T1000 (cell line): Measurements from ENCODE around the gene CDK1.
A peak's percentile ranks its signal among the peaks of the same experiment; 100 is the strongest.
"Not testable (repeated sequence)": the region's sequence is repeated elsewhere in the genome, so short reads cannot be mapped to it uniquely, and the experiment has no call there.

ENCODE experiments used
- DNase-seq: peaks from one replicate; lab custom pipeline; 2025; ENCODE audit warnings: mixed read lengths; lab: John Stamatoyannopoulos, UW

CDK1 gene

DNA sequence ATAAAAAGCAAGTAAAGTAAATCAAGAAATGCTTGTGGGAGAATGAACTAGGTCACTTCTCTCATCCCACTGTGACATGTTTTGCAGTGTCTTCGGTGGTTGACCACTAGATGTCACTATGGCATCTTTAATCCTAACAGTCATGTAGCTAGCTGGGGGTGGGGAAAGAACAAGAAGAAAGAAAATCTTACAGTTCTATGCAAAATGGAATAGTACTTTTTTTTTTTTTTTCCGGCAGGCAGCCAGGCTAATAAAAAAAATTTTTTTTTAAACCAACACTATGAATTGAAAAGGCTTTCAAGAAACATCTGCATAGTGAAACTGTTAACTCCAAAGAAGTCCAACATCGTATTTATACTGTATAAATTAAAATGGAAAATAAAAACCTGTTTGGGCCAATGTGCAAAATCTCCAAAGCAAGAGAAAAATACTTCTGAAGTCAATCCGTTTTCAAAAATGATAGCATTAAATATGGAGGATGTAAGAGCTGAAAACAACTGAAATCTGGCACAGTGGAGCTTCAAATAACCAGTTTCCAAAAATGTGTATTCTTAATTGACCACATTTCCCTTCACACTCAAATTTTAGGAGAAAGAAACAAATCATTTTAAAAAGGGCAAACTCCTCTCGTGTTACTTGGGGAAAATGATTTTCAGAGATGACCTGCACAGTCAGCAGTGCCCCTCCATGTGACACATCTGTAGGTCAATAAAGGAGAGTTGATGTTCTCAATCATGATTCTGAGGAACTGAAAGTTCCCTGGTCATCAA lies 38.5 kb downstream of the CDK1 start:
- peak; percentile 21 for DNase-seq

DNA sequence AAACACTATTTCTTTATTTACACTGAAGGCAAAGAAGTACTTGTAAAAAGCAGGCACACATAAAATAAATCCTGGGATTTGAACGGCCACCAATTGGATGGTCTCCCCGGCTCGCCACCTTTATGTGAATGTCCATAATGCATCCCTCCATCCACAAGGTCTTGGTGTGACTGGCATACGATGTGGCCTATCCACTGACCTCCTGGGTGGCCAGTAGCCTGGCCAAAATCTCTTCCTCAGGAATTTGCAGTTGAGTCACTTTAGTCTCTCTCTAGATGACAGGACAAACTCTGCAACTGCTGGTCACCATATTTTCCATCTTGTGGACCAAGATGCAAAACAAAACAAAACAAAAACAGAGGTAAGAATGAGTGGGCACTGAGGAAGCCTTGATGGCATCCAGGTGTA lies 39.1 kb downstream of the CDK1 start:
- DNase-seq = no peak

DNA sequence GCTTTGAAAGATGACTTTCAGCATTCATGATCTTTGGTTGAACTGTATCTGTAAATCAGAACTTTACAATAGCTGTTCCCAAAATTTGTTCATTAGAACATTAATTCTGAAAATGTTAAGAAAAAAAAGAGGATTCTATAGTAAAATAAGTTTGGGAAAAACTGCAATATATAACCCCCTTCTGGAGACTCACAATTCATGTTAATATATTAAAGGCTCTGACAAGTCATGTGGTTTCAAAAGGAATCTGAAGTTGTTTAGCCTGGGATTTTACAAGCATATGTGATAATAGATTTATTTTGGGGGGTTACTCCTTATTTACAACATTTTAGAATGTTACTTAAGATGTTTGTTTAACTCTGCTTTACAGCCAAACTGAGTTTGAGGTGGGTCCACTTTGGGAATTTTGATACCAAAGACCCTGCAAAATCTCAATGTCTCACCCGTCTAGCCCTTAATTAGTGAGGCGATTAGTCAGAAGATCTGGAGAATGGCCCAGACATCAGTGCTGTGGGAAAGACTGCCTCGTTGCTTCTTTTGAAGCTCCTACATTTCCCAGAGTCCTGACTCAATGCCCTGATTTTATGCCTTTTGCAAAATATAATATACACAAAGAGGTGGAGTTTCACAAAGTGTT lies 40.0 kb downstream of the CDK1 start:
- DNase-seq = no peak

DNA sequence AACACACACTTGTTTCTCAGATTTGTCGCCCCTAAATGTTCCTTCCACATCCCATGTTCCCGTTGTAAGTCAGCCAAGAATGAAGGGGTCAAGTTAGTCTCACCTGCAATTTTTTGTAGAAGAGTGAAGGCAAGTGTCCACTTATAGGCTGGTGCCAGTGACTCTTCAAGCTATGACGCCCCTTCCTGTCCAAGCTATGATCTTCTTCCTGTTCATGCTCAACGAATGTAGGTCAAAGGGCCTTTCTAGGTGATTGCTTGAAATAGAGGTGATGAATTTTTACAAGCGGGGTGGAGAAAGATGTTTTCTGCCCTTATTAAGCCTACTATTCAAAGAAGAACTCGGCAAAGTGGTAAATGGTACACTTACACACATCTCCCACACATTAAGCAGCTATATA lies 41.0 kb downstream of the CDK1 start:
- no peak for DNase-seq

DNA sequence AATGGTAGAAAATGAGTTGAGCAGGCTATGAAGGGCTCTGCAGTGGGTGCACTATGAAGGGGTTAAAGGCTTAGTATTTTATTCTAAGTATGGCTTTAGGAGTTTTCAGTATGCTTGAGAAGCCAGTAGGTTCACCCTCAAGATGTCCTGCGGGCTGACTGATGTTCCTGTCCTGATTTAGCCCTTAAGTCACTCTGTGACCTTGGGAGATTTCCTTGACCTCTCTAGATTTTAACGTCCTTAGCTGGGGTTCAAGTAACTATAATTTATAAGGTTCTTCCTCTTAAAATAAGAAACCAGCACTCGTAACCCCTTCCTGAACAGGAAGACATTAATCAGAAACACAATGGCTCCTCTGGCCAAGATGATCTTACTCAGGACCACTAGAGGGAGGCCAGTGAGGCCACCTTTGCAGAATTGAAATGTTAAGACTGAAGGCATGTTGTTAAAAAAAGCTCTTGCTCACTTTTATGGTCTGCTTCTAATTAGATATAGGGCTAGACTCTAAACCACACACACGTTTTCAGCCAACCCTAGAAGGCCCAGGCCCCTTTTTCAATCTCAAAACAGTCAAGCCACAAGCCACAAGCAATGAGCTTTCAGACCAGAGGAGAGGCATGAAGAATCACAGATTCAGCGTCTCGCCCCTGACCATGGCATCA lies 41.9 kb downstream of the CDK1 start:
- no peak for DNase-seq

DNA sequence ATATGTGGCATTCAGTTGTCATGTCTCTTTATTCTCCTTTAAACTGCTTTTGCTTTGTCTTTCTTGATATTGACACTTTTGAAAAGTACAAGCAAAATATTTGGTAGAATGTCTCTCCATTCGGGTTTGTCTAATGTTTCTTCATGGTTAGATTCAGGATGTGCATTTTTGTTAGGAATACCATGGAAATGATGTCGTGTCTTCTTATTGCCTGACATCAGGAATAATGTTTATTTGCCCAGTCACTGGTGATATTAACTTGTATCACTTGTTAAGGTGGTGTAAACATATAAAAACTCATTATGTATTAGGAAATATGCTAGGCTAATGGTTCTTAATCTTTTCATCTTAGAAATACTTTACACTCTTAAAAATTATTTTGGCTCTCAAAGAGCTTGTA lies 43.4 kb downstream of the CDK1 start:
- no peak for DNase-seq

DNA sequence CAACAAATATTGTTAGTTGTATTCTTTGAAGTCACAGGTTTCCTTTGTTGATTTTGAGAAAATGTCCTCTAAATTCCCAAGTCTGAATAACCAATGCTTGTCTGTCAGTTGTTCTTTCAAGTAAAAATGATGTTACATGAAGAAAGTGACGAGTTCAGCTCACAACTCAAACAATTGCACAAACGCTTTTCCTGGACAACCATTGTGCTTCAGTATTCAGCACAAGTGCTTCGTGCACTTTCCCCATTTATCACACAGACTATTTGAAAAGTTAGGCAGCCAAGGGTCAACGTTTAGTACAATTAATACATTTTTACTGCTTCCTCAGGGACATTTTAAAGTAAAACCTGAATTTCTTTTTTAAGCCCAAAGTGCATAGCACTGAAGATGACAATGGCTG lies 44.5 kb downstream of the CDK1 start:
- DNase-seq = no peak

DNA sequence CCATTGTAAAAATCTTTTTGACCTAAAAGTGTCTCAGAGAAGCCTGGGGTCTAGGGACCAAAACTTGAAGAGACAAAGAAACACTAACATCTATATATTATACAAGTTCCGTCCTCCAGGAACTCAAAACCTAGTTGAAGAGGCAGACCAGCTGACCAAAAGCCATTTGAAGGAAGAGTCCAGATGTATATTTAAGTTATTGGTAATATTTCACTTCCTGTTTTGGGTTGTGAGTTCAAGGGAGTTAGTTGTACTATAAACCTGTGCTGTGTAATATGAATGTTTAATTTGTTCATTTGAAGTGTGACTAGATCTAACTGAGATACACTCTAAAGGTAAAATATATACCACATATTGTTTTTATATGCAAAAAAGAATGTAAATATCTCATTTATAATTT lies 45.0 kb downstream of the CDK1 start:
- DNase-seq = no peak

DNA sequence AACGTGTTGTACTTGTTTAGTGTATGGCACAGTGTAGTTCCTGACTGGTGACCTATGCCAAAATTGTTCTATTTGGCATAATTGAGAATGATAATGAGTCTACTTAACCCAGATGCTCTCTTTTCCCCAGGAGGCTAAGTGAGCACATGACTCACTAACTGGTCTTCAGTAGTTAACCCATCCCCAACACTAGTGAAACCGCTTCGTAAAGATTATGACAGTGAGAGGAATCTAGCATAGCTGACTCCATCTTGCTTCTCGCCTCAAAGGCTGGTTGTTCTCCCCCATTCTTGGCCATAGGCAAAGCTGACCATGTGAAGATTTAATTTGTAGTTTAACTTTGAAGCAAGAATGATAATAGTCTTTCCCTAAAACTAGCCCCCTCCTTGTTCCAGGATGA lies 47.2 kb downstream of the CDK1 start:
- DNase-seq = no peak

DNA sequence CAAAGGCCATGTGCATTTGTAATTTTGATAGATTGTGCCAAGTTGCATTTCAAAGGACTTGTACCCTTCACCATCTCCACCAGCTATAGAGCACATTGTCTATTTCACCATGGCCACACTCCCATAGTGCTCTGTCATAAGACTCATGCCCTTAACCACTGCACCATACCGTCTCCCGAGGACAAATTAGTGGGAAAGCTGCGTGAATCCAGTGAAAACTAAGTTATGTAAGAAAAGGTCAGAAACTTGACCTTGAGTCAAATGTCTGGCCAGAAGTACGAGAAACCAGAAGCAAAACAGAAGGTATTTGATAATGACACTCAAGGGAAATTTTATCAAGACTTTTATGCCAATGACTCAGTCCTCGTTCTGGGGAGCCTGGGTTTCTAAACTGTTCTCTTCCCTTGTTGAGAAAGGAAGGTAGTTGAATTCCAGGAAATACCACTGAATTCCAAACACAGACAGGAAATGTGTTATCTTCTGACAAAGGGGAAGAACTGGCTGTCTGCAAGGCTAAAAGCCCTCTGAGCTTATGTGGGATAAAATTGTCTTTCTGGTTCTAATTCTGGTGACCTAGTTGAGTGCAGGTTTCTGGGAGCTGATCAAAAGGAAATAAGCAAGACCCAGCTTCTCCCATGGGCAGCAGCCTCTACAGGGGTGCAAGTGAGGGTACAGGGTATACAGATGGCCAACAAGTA lies 49.7 kb downstream of the CDK1 start:
- DNase-seq = peak; percentile 32

DNA sequence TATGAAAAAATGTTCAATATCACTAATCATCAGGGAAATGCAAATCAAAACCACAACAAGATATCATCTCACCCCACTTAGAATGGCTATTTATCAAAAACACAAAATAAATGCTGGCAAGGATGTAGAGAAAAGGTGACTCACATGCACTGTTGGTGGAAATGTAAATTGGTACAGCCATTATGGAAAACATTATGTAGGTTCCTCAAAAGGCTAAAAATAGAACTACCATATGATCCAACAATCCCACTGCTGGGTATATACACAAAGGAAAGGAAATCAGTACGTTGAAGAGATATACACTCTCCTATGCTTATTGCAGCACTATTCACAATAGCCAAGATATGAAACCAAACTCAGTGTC lies 50.2 kb downstream of the CDK1 start:
- DNase-seq = no peak

DNA sequence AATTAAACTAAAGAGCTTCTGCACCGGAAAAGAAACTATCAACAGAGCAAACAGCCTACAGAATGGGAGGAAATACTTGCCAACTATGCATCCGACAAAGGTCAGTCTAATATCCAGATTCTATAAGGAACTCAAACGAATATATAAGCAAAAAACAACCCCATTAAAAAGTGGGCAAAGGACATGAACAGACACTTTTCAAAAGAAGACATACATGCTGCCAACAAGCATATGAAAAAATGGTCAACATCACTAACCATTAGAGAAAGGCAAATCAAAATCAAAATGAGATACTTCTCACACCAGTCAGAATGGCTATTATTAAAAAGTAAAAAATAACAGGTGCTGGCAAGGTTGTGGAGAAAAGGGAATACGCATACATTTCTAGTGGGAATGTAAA lies 53.9 kb downstream of the CDK1 start:
- not testable (repeated sequence) for DNase-seq

DNA sequence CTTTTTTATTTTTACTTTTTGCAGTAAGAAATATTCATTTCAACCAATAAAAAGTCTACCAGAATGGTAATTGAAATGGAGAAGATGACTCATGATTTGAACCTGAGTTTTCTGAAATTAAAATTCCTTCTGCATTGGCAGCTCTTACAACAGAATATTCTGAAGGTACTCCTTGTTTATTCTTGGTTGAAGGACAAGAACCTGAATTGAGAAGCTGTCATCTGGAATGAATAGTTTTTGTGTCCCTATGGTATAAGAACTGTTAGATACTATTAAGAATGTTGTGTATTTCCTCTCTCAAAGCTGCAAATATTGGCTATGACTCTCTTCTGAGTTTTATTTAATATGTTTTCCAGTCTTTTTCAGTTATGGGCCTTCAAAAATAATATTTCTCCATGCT lies 56.1 kb downstream of the CDK1 start:
- DNase-seq = no peak

DNA sequence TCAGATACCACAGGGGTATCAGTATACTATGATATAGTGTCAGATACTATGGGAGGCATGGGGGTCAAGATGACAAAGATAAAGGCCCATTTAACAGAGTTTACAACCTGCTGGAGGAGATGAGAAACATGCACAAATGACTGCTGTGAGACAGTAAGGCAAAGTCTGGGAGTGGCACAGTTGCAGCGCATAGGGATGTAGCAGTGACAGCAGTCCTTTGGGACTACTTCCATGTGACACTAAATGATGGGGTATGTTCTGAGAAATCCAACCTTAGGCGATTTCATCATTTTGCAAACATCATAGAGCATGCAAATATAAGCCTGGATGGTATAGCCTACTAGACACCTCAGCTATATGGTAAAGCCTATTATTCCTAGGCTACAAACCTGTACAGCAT lies 56.8 kb downstream of the CDK1 start:
- no peak for DNase-seq

DNA sequence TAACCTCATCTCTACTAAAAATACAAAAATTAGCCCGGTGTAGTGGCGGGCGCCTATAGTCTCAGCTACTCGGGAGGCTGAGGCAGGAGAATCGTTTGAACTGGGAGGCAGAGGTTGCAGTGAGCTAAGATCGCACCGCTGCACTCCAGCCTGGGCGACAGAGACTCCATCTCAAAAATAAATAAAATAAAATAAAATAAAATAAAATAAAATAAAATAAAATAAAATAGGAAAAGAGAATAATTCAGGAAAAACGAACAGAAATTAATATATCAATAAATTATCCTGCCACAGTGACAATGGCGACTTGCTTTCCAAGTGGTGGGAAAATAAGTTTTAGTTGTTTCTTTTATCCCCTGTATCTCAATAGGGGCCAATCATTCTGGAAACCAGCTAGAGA lies 62.9 kb downstream of the CDK1 start:
- not testable (repeated sequence) for DNase-seq

DNA sequence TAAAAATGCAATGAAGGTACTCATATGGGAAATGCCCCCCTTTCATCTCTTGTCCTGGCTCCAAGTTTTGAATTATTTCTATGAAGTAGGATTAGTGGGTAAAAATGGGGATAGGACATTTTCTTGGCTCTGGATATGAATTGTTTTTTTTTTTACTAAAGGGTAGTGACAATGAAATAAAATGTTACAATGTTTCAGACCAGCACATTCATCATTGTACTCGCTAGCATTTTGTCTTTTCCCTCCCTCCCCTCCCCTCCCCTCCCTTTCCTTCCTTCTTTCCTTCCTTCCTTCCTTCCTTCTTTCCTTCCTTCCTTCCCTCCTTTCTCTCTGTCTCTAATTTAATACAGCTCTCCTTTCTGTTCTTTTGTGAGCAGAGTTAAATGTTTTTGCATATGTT lies 64.4 kb downstream of the CDK1 start:
- DNase-seq = no peak
